Loucy (cell line): ENCODE measurements around the gene TP63.

Source experiments
- EZH2phosphoT487 ChIP-seq: fragments of 200-600 bp; IDR thresholded peaks from 2 replicates; pipeline ENCODE4 v1.6.1; 2018; ENCODE audit warnings: antibody characterized with exemption, mild to moderate bottlenecking, moderate library complexity, borderline replicate concordance
- TF ChIP-seq, protein P1 (sequence below): fragments of 200-600 bp; sonication (generic); conservative IDR thresholded peaks from 2 replicates; pipeline ENCODE4 v1.5.1; 2014; ENCODE audit warnings: mild to moderate bottlenecking, antibody characterized with exemption, low read length

- TF ChIP-seq, protein P1, sequence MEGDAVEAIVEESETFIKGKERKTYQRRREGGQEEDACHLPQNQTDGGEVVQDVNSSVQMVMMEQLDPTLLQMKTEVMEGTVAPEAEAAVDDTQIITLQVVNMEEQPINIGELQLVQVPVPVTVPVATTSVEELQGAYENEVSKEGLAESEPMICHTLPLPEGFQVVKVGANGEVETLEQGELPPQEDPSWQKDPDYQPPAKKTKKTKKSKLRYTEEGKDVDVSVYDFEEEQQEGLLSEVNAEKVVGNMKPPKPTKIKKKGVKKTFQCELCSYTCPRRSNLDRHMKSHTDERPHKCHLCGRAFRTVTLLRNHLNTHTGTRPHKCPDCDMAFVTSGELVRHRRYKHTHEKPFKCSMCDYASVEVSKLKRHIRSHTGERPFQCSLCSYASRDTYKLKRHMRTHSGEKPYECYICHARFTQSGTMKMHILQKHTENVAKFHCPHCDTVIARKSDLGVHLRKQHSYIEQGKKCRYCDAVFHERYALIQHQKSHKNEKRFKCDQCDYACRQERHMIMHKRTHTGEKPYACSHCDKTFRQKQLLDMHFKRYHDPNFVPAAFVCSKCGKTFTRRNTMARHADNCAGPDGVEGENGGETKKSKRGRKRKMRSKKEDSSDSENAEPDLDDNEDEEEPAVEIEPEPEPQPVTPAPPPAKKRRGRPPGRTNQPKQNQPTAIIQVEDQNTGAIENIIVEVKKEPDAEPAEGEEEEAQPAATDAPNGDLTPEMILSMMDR: no peak
- TF ChIP-seq EZH2phosphoT487: no peak
Measured at GRCh38 chr3:189833266-189833665, 202.1 kb downstream of the TP63 start.
